Stomach (tissue), 9 donors: ENCODE measurements around the gene DNER. TPM values are rescaled to one million over a fixed set of nuclear protein-coding genes. Genes with fewer than 3 reads are reported as not detected.
A peak's percentile ranks its signal among the peaks of the same experiment; 100 is the strongest.

Source experiments
- DNase-seq, 2 donors: peaks; one replicate each; pipeline versions ENCODE4 v3.0.0 to v3.0.0-alpha.2; 2013 to 2019
- H3K27ac ChIP-seq, 5 donors: fragments of 200-600 bp in 4 of 5; sonication (generic) in 4 of 5; one replicate each; pipeline ENCODE4 v1.5.1; 2013 to 2019; ENCODE audit warnings: mild to moderate bottlenecking in 1 of 5, moderate library complexity in 1 of 5
- H3K27me3 ChIP-seq, 3 donors: fragments of 200-600 bp; sonication (generic); one replicate each; pipeline ENCODE4 v1.5.1; 2017 to 2019; ENCODE audit warnings: mixed run types in 1 of 3
- H3K36me3 ChIP-seq, 4 donors: fragments of 200-600 bp; sonication (generic); 1 replicate in 3 of 4; 2 replicates in 1 of 4; pipeline ENCODE4 v1.5.1; 2016 to 2019
- H3K4me1 ChIP-seq, 4 donors: fragments of 200-600 bp; sonication (generic); one replicate each; pipeline ENCODE4 v1.5.1; 2016 to 2019
- H3K4me3 ChIP-seq, 4 donors: fragments of 200-600 bp; sonication (generic) in 3 of 4; one replicate each; pipeline ENCODE4 v1.5.1; 2016 to 2019; ENCODE audit warnings: mild to moderate bottlenecking in 1 of 4
- H3K9me3 ChIP-seq, 4 donors: fragments of 200-600 bp; sonication (generic); one replicate each; pipeline ENCODE4 v1.5.1; 2016 to 2019
- CTCF ChIP-seq, 7 experiments: fragments of 450-650 bp in 4 of 7; fragments of 200-600 bp in 3 of 7; sonication (generic) in 3 of 7; IDR thresholded peaks; one replicate each; pipeline ENCODE4 v1.5.1; 2016 to 2019; ENCODE audit warnings: antibody characterized with exemption in 7 of 7, control low read depth in 2 of 7, mild to moderate bottlenecking in 1 of 7
- EP300 ChIP-seq: sonication (generic); formaldehyde crosslinking; IDR thresholded peaks from one replicate; pipeline ENCODE4 v1.6.1; 2017; ENCODE audit warnings: antibody characterized with exemption
- POLR2A ChIP-seq, 4 donors: fragments of 450-650 bp; IDR thresholded peaks; one replicate each; pipeline ENCODE4 v1.6.1; 2016; ENCODE audit warnings: antibody characterized with exemption in 4 of 4, control low read depth in 2 of 4, mild to moderate bottlenecking in 1 of 4, moderate library complexity in 1 of 4
- POLR2AphosphoS5 ChIP-seq, 3 donors: sonication (generic); formaldehyde crosslinking; IDR thresholded peaks; one replicate each; pipeline ENCODE4 v1.6.1; 2016; ENCODE audit warnings: antibody characterized with exemption in 3 of 3
- WGBS, 5 donors: extraction: QIAGEN DNeasy Blood & Tissue Kit in 3 of 5; methylation state at CpG; one replicate each; pipeline versions ENCODE4 v1.1.5 to v1.1.7; 2013 to 2018; 5-methylcytosine and 5-hydroxymethylcytosine counted together
- intact Hi-C: fragments of 100-400 bp; cut with DNase I; formaldehyde crosslinking; loops from one replicate; pipeline ENCODE4 v1.15.1; 2023; ENCODE audit warnings: low total_unique reads
- polyA plus RNA-seq, 3 donors: library from polyadenylated mRNA; stranded (reverse); fragments of 200-250 nt; gene quantifications; one replicate each; pipeline ENCODE4 v1.2.3, GENCODE V29; 2013
- total RNA-seq, 5 donors: library from RNA; depleted of rRNA; stranded (reverse); fragments of >200 nt; gene quantifications; one replicate each; pipeline versions ENCODE4 v1.1.0 to v1.2.3, GENCODE V29; 2014 to 2016
- donor health status: healthy with polysubstance abuse.
- donor health status: Bipolar disorder and iron deficiency.
- donor health status: healthy.

Gene DNER
- total and polyA plus RNA-seq, 8 donors = 1.6 to 10.6 (median 4.9) TPM

GRCh38 chr2:229370509-229370908, 343.8 kb downstream of the DNER start:
- DNase-seq = peak in 1 of 2 donors; percentile 67
- WGBS, 5 donors = 75 to 83% (median 76%) methylated on average over 3 of the region's 3 CpGs
- peaks cover 0 to 11% (median 5%) of the 10 kb centered on the region in 4 donors for H3K9me3 ChIP-seq
- H3K36me3 ChIP-seq = no peaks in the 10 kb centered on the region
- H3K27ac ChIP-seq = no peak overlapping the region
- H3K4me3 ChIP-seq = no peak overlapping the region
- TF ChIP-seq POLR2AphosphoS5 (IDR thresholded peaks at IDR 0.05) (no peak), EP300 (no peak), CTCF (IDR thresholded peaks at IDR 0.05) (no peak), POLR2A (IDR thresholded peaks at IDR 0.05) (no peak)
- intact Hi-C loops = no loop called here
- H3K27me3 ChIP-seq = no peaks in the 10 kb centered on the region
- H3K4me1 ChIP-seq = no peaks in the 10 kb centered on the region

- Histone ChIP-seq H3K4me3 (no peak overlapping the region), H3K36me3 (no peaks in the 10 kb centered on the region), H3K27ac (no peak overlapping the region), H3K27me3 (no peaks in the 10 kb centered on the region), H3K4me1 (no peaks in the 10 kb centered on the region), H3K9me3 (peaks cover 0 to 7% (median 1%) of the 10 kb centered on the region in 4 donors)
- intact Hi-C loops = no loop called here
- TF ChIP-seq POLR2AphosphoS5 (IDR thresholded peaks at IDR 0.05) (no peak), EP300 (no peak), CTCF (IDR thresholded peaks at IDR 0.05) (no peak), POLR2A (IDR thresholded peaks at IDR 0.05) (no peak)
- no peak for DNase-seq
- 53 to 66% (median 60%) methylated on average over 5 of the region's 5 CpGs for WGBS, 5 donors
Measured at GRCh38 chr2:229363185-229363814, 351.1 kb downstream of the DNER start.

- no peaks in the 10 kb centered on the region for H3K9me3 ChIP-seq
- intact Hi-C loops = no loop called here
- TF ChIP-seq EP300 = no peak
- no peak for TF ChIP-seq POLR2A (IDR thresholded peaks at IDR 0.05)
- no peak for TF ChIP-seq POLR2AphosphoS5 (IDR thresholded peaks at IDR 0.05)
- no peak for TF ChIP-seq CTCF (IDR thresholded peaks at IDR 0.05)
Measured at GRCh38 chr2:229350883-229351282, 363.5 kb downstream of the DNER start.

GRCh38 chr2:229350117-229350805, 364.1 kb downstream of the DNER start:
- intact Hi-C loops = no loop called here
- DNase-seq = no peak

More at GRCh38 chr2:229350883-229351282, 363.5 kb downstream of the DNER start:
- Histone ChIP-seq H3K36me3 (no peaks in the 10 kb centered on the region), H3K4me3 (no peak overlapping the region), H3K27me3 (no peaks in the 10 kb centered on the region), H3K27ac (no peak overlapping the region), H3K4me1 (no peaks in the 10 kb centered on the region)
- no peak for DNase-seq

More at GRCh38 chr2:229350117-229350805, 364.1 kb downstream of the DNER start:
- Histone ChIP-seq H3K4me1 (no peaks in the 10 kb centered on the region), H3K4me3 (no peak overlapping the region), H3K36me3 (no peaks in the 10 kb centered on the region), H3K9me3 (no peaks in the 10 kb centered on the region), H3K27me3 (no peaks in the 10 kb centered on the region), H3K27ac (no peak overlapping the region)
- TF ChIP-seq EP300 (no peak), CTCF (IDR thresholded peaks at IDR 0.05) (no peak), POLR2A (IDR thresholded peaks at IDR 0.05) (no peak), POLR2AphosphoS5 (IDR thresholded peaks at IDR 0.05) (no peak)
- 81 to 88% (median 83%) methylated on average over 9 of the region's 9 CpGs for WGBS, 5 donors
